ENCODE measurements around the gene SDE2. TPM values are rescaled to one million over a fixed set of nuclear protein-coding genes. Genes with fewer than 3 reads are reported as not detected.

SDE2 gene
- polyA plus RNA-seq, 1 donor from 2014 or later: 18.6 TPM

GRCh38 chr1:225958041-225958440 is 41.1 kb downstream of the SDE2 start:
- Histone ChIP-seq H3K4me3 (ENCODE audit: low read length) (no peak overlapping the region), H3K27ac (ENCODE audit: low read length) (no peak overlapping the region), H2AFZ (ENCODE audit: low read depth, low read length) (no peak overlapping the region), H4K20me1 (ENCODE audit: insufficient read depth) (no peaks in the 10 kb centered on the region), H3K79me2 (replicated peaks; ENCODE audit: insufficient read depth, low read length) (no peaks in the 10 kb centered on the region), H3F3A (ENCODE audit: insufficient read depth, low read length, poor library complexity, severe bottlenecking) (no peaks in the 10 kb centered on the region), H3K36me3 (ENCODE audit: insufficient read depth, low read length) (no peaks in the 10 kb centered on the region), H3K27me3 (ENCODE audit: insufficient read depth, low read depth, low read length) (no peaks in the 10 kb centered on the region), H3K4me2 (ENCODE audit: low read length) (no peak overlapping the region), H3K9ac (ENCODE audit: low read length) (no peak overlapping the region), H3K9me3 (ENCODE audit: low read length) (no peaks in the 10 kb centered on the region), H3K9me2 (ENCODE audit: insufficient read depth, low read length) (no peaks in the 10 kb centered on the region)
- TF ChIP-seq CTCF (IDR thresholded peaks at IDR 0.05; ENCODE audit: poor library complexity, severe bottlenecking) (no peak), MXI1 (conservative IDR thresholded peaks at IDR 0.05; ENCODE audit: poor library complexity, severe bottlenecking) (no peak)

GRCh38 chr1:225954753-225955152 is 44.4 kb downstream of the SDE2 start:
- Histone ChIP-seq H3K36me3 (ENCODE audit: insufficient read depth, low read length) (no peaks in the 10 kb centered on the region), H3K4me3 (ENCODE audit: low read length) (no peak overlapping the region), H3K4me2 (ENCODE audit: low read length) (no peak overlapping the region), H3K79me2 (replicated peaks; ENCODE audit: insufficient read depth, low read length) (no peaks in the 10 kb centered on the region), H3K9me3 (ENCODE audit: low read length) (no peaks in the 10 kb centered on the region), H3K9ac (ENCODE audit: low read length) (no peak overlapping the region), H3K27me3 (ENCODE audit: insufficient read depth, low read depth, low read length) (no peaks in the 10 kb centered on the region), H3F3A (ENCODE audit: insufficient read depth, low read length, poor library complexity, severe bottlenecking) (no peaks in the 10 kb centered on the region), H3K9me2 (ENCODE audit: insufficient read depth, low read length) (no peaks in the 10 kb centered on the region), H3K27ac (ENCODE audit: low read length) (no peak overlapping the region), H4K20me1 (ENCODE audit: insufficient read depth) (no peaks in the 10 kb centered on the region), H2AFZ (ENCODE audit: low read depth, low read length) (no peak overlapping the region)
- TF ChIP-seq POLR2AphosphoS5 (IDR thresholded peaks at IDR 0.05): no peak
- no peak for TF ChIP-seq RAD21 (conservative IDR thresholded peaks at IDR 0.05)
- TF ChIP-seq CTCF (IDR thresholded peaks at IDR 0.05; ENCODE audit: poor library complexity, severe bottlenecking): no peak
- TF ChIP-seq EP300 (conservative IDR thresholded peaks at IDR 0.05; ENCODE audit: poor library complexity, severe bottlenecking): no peak
- TF ChIP-seq EZH2 (IDR thresholded peaks at IDR 0.05; ENCODE audit: borderline replicate concordance, insufficient read depth, low read length, poor library complexity, severe bottlenecking): no peak
- no peak for TF ChIP-seq TAF1 (IDR thresholded peaks at IDR 0.05; ENCODE audit: low read depth)
- TF ChIP-seq MXI1 (conservative IDR thresholded peaks at IDR 0.05; ENCODE audit: poor library complexity, severe bottlenecking): no peak
- no peak for TF ChIP-seq SMC3 (conservative IDR thresholded peaks at IDR 0.05; ENCODE audit: poor library complexity)
- no peak for TF ChIP-seq REST (IDR thresholded peaks at IDR 0.05; ENCODE audit: borderline replicate concordance)
